K562 (cell line): ENCODE data around the gene ZNF649. TPM values are rescaled to one million over a fixed set of nuclear protein-coding genes. Genes with fewer than 3 reads are reported as not detected.
A peak's percentile ranks its signal among the peaks of the same experiment; 100 is the strongest.

Source experiments
- FIP1L1 ChIP-seq: fragments of 200-400 bp; formaldehyde crosslinking; IDR thresholded peaks from 2 replicates; pipeline ENCODE4 v1.6.1; 2018; ENCODE audit warnings: mild to moderate bottlenecking, low read depth, low read length; ENCODE audit not compliant: poor library complexity, severe bottlenecking
- HDGF ChIP-seq: fragments of 450-650 bp; IDR thresholded peaks from 2 replicates; pipeline ENCODE4 v1.6.1; 2016
- HNRNPLL ChIP-seq: fragments of 200-400 bp; formaldehyde crosslinking; IDR thresholded peaks from 2 replicates; pipeline ENCODE4 v1.6.1; 2017; ENCODE audit warnings: low read length, low read depth, mild to moderate bottlenecking; ENCODE audit not compliant: poor library complexity, severe bottlenecking
- IRF9 ChIP-seq: fragments of 450-650 bp; IDR thresholded peaks from 2 replicates; pipeline ENCODE4 v1.6.1; 2016; ENCODE audit warnings: missing biosample characterization, missing genetic modification characterization
- MAX ChIP-seq: sonication (generic); formaldehyde crosslinking; IDR thresholded peaks from 2 replicates; pipeline ENCODE4 v1.9.0; 2022; ENCODE audit warnings: mild to moderate bottlenecking, missing genetic modification reagents
- MXD1 ChIP-seq: fragments of 250-450 bp; sonication (Bioruptor Pico); IDR thresholded peaks from 2 replicates; pipeline ENCODE4 v1.8.0; 2021; ENCODE audit warnings: borderline replicate concordance, mild to moderate bottlenecking, moderate library complexity; ENCODE audit not compliant: poor library complexity, severe bottlenecking
- RBBP5 ChIP-seq: fragments of 200-600 bp; sonication (generic); IDR thresholded peaks from 2 replicates; pipeline ENCODE4 v1.6.1; 2012; ENCODE audit warnings: borderline replicate concordance, mild to moderate bottlenecking, low read length, control low read depth, inconsistent platforms; ENCODE audit not compliant: insufficient read depth, poor library complexity, severe bottlenecking
- ZBTB11 ChIP-seq, 3 experiments: fragments of 200-800 bp in 1 of 3; fragments of 250-450 bp in 1 of 3; fragments of 450-650 bp in 1 of 3; sonication (Bioruptor Pico) in 1 of 3; sonication (Bioruptor generic) in 1 of 3; formaldehyde crosslinking in 1 of 3; IDR thresholded peaks; 2 replicates each; pipeline versions ENCODE4 v1.6.1 to v1.8.0; 2016 to 2022; ENCODE audit warnings: mild to moderate bottlenecking in 2 of 3, missing genetic modification characterization in 2 of 3, missing compliant biosample characterization in 1 of 3, moderate library complexity in 1 of 3
- ZBTB40 ChIP-seq, 2 experiments: fragments of 450-650 bp in 1 of 2; sonication (generic) in 1 of 2; formaldehyde crosslinking in 1 of 2; IDR thresholded peaks; 2 replicates each; pipeline versions ENCODE4 v1.7.1 to v1.9.0; 2016 to 2022; ENCODE audit warnings: inconsistent platforms in 1 of 2, mild to moderate bottlenecking in 1 of 2, missing genetic modification reagents in 1 of 2
- polyA plus RNA-seq, 8 experiments: library from polyadenylated mRNA; depleted of rRNA in 4 of 8; stranded (reverse) in 5 of 8; unstranded in 3 of 8; fragments of >200 nt; fragmentation: Nextera tagmentation in 2 of 8; fragmentation: Illumina TruSeq in 1 of 8; extraction: Ambion mirVana in 2 of 8; extraction: Trizol in 1 of 8; gene quantifications; 2 replicates each; pipeline versions ENCODE4 v1.2.1 to v1.2.3, GENCODE V29; 2011 to 2014; ENCODE audit warnings: inconsistent platforms in 1 of 8, missing spikeins in 1 of 8
- total RNA-seq, 7 experiments: library from RNA; depleted of rRNA in 6 of 7; stranded (reverse); fragments of >200 nt in 6 of 7; fragmentation: Illumina TruSeq in 2 of 7; extraction: Trizol in 2 of 7; gene quantifications; 2 replicates each; pipeline versions ENCODE4 v1.2.1 to v1.2.3, GENCODE V29; 2011 to 2021; ENCODE audit warnings: low replicate concordance in 1 of 7

Gene ZNF649
- total and polyA plus RNA-seq, 9 of the 15 experiments (the other 6 are each of a cell fraction or from before 2014, with no cell fraction given) = 1.4 to 14.9 (median 8.3) TPM

GRCh38 chr19:51904331-51905165 lies at the start of gene ZNF649 (continued):
- TF ChIP-seq ZBTB40 (IDR thresholded peaks at IDR 0.05) (peak; percentile 55; the same call in 1 of the 2 replicates), ZBTB40 (CRISPR knock-in tag; IDR thresholded peaks at IDR 0.05) (no peak), MXD1 (no peak), FIP1L1 (no peak), ZBTB11 (CRISPR knock-in tag; IDR thresholded peaks at IDR 0.05) (peak in 1 of 3 experiments; percentile 79; a peak in 2 of 6 replicates), HDGF (no peak), HNRNPLL (peak; percentile 24), IRF9 (tag) (no peak), MAX (CRISPR knock-in tag) (no peak), RBBP5 (peak; percentile 72)
